ENCODE results near the gene NBAS.
"Not testable (repeated sequence)": the region's sequence is repeated elsewhere in the genome, so short reads cannot be mapped to it uniquely, and the experiment has no call there.

Gene NBAS

GRCh38 chr2:15559379-15560139 lies 1.6 kb downstream of the NBAS start:
- no peak for DNase-seq (ENCODE audit: low read depth)

- no peak for DNase-seq (ENCODE audit: low read depth)
Measured at GRCh38 chr2:15557887-15558311, 3.2 kb downstream of the NBAS start.

GRCh38 chr2:15556311-15556930 lies 4.7 kb downstream of the NBAS start:
- no peak for DNase-seq (ENCODE audit: low read depth)

- DNase-seq (ENCODE audit: low read depth) = no peak
Measured at GRCh38 chr2:15555760-15556193, 5.4 kb downstream of the NBAS start.

- DNase-seq (ENCODE audit: low read depth) = peak; percentile 63
Measured at GRCh38 chr2:15554525-15555218, 6.5 kb downstream of the NBAS start.

GRCh38 chr2:15553951-15554350 lies 7.2 kb downstream of the NBAS start:
- no peak for DNase-seq (ENCODE audit: low read depth)

GRCh38 chr2:15553519-15553918 lies 7.6 kb downstream of the NBAS start:
- no peak for DNase-seq (ENCODE audit: low read depth)

GRCh38 chr2:15548974-15549373 lies 12.2 kb downstream of the NBAS start:
- no peak for DNase-seq (ENCODE audit: low read depth)

GRCh38 chr2:15547115-15547876 lies 13.8 kb downstream of the NBAS start:
- DNase-seq (ENCODE audit: low read depth) = no peak

- no peak for DNase-seq (ENCODE audit: low read depth)
Measured at GRCh38 chr2:15546297-15547098, 14.6 kb downstream of the NBAS start.

- DNase-seq (ENCODE audit: low read depth) = no peak
Measured at GRCh38 chr2:15544227-15544626, 16.9 kb downstream of the NBAS start.

- no peak for DNase-seq (ENCODE audit: low read depth)
Measured at GRCh38 chr2:15543541-15543940, 17.6 kb downstream of the NBAS start.

- no peak for DNase-seq (ENCODE audit: low read depth)
Measured at GRCh38 chr2:15543053-15543452, 18.1 kb downstream of the NBAS start.

- DNase-seq (ENCODE audit: low read depth) = not testable (repeated sequence)
Measured at GRCh38 chr2:15542269-15542668, 18.9 kb downstream of the NBAS start.

GRCh38 chr2:15540523-15540922 lies 20.6 kb downstream of the NBAS start:
- DNase-seq (ENCODE audit: low read depth) = not testable (repeated sequence)

GRCh38 chr2:15539999-15540398 lies 21.1 kb downstream of the NBAS start:
- no peak for DNase-seq (ENCODE audit: low read depth)

GRCh38 chr2:15538792-15539191 lies 22.3 kb downstream of the NBAS start:
- no peak for DNase-seq (ENCODE audit: low read depth)

- DNase-seq (ENCODE audit: low read depth) = no peak
Measured at GRCh38 chr2:15533860-15534480, 27.2 kb downstream of the NBAS start.

- no peak for DNase-seq (ENCODE audit: low read depth)
Measured at GRCh38 chr2:15532996-15533395, 28.1 kb downstream of the NBAS start.

GRCh38 chr2:15531095-15531854 lies 29.9 kb downstream of the NBAS start:
- DNase-seq (ENCODE audit: low read depth) = no peak
